Urothelium cell line (cell line): ENCODE results near the gene PATE4.
"Not testable (repeated sequence)": the region's sequence is repeated elsewhere in the genome, so short reads cannot be mapped to it uniquely, and the experiment has no call there.

Source experiments
- DNase-seq: peaks from one replicate; pipeline ENCODE4 v3.0.0; 2011; ENCODE audit warnings: low spot score, mixed read lengths
- FAIRE-seq: peaks from 2 replicates; lab custom pipeline; 2011; peaks lifted over from hg19 to GRCh38; lab: Jason Lieb, UNC

Gene PATE4, protein sequence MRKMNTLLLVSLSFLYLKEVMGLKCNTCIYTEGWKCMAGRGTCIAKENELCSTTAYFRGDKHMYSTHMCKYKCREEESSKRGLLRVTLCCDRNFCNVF

DNA sequence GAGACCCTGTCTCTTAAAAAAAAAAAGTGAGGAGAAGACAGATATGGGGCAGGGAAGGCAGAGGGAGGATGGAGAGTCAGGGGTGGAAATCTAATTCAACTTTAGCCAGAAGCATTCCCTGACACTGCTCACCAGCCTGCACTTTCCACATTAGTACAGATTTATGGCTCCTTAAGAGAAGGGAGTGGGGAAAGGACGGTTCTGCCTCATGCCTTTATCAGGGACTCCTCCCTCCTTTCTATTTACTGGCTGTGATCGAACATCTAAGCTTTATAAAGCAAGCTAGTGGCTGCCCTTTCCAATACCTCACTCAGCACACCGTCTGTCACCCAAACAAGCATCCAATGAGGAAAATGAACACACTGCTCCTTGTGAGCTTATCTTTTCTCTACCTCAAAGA lies at the start of gene PATE4:
Gene PATE4, plus strand, starts transcription at position 301 of the 400 bp plus-strand sequence. Its CDS starts 44 bp downstream, at position 345.
- DNase-seq (no peak), FAIRE-seq (no peak)

DNA sequence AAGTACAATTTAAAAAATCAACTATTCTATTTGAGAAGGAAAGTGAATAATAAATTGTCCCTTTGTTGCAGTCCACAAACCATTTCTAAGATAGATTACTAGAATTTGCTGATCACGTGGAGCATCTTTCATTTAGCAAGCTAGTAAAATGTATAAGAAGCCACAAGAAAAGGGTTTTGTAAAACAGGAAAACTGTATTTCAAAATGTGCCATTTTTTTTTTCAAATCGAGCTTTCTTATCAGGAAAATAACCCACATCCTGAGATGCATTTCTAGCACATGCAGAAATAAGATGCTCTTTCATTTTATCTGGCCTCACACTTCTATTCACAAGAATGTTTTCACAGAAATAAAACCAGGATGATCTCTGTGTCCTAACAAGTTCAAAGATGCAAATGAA lies 48.4 kb upstream of the PATE4 start:
- no peak for FAIRE-seq

GRCh38 chr11:125787827-125788226 lies 45.3 kb upstream of the PATE4 start, which contains the start of gene PATE3:
PATE3 (plus strand) TSS chr11:125788127; CDS start chr11:125788152, 25 bp downstream.
- no peak for DNase-seq
- FAIRE-seq: no peak

More for the DNA sequence above, 48.4 kb upstream of the PATE4 start:
- DNase-seq: no peak

- FAIRE-seq: no peak
- DNase-seq: no peak
Measured at GRCh38 chr11:125790825-125791224, 42.3 kb upstream of the PATE4 start.

DNA sequence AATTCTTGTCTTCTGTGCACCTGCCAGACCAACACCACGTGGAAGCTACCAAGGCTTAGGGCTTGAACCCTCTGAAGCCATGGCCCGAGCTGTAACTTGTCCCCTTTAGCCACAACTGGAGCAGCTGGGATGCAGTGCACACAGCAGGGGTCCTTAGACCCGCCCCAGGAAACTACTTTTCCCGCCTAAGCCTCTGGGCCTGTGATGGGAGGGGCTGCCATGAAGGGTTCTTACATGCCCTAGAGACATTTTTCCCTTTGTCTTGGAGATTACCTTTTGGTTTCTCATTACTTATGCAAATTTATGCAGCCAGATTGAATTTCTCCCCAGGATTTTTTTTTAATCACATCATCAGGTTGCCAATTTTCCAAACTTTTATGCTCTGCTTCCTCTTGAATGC lies 35.5 kb upstream of the PATE4 start:
- FAIRE-seq: no peak
- DNase-seq: no peak

GRCh38 chr11:125799808-125800207 lies 33.3 kb upstream of the PATE4 start:
- DNase-seq (no peak), FAIRE-seq (no peak)

DNA sequence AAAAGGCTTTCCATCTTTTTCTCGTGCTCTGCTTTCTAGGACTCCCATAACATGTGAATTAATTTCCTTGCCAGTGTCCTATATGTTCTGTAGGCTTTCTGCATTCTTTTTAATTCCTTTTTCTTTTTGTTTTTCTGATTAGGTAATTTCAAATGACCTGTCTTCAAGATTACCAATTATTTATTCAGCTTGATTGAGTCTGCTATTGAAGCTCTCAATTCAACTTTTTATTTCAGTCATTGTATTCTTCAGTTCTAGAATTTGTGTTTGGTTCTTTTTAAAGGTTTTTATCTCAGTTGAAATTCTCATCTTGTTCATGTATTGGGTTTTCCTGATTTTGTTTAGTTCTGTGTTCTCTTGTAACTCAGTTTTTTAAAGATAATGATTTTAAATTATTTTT lies 30.7 kb upstream of the PATE4 start:
- FAIRE-seq (no peak), DNase-seq (no peak)

- DNase-seq (no peak), FAIRE-seq (no peak)
Measured at GRCh38 chr11:125807909-125808308, 25.2 kb upstream of the PATE4 start.

GRCh38 chr11:125835748-125836147 lies 2.6 kb downstream of the PATE4 start:
- no peak for FAIRE-seq
- DNase-seq: no peak

GRCh38 chr11:125842321-125842948 lies 9.3 kb downstream of the PATE4 start:
- no peak for DNase-seq

GRCh38 chr11:125846188-125846587 lies 13.1 kb downstream of the PATE4 start:
- DNase-seq (no peak), FAIRE-seq (no peak)

More at GRCh38 chr11:125842321-125842948, 9.3 kb downstream of the PATE4 start:
- no peak for FAIRE-seq

DNA sequence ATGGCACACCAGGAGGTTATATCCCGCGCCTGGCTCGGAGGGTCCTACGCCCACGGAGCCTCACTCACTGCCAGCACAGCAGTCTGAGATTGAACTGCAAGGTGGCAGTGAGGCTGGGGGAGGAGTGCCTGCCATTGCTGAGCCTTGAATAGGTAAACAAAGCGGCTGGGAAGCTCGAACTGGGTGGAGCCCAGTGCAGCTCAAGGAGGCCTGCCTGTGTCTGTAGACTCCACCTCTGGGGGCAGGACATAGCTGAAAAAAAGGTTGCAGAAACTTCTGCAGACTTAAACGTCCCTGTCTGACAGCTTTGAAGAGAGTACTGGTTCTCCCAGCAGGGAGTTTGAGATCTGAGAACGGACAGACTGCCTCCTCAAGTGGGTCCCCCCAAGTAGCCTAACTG lies 24.6 kb downstream of the PATE4 start:
- FAIRE-seq, DNase-seq: not testable (repeated sequence)

DNA sequence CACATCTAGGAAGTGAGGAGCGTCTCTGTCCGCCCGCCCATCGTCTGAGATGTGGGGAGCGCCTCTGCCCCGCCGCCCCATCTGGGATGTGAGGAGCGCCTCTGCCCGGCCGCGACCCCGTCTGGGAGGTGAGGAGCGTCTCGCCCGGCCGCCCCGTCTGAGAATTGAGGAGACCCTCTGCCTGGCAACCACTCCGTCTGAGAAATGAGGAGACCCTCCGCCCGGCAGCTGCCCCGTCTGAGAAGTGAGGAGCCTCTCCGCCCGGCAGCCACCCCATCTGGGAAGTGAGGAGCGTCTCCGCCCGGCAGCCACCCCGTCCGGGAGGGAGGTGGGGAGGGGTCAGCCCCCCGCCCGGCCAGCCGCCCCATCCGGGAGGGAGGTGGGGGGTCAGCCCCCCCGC lies 29.7 kb downstream of the PATE4 start:
- not testable (repeated sequence) for DNase-seq, FAIRE-seq

- not testable (repeated sequence) for FAIRE-seq, DNase-seq
Measured at GRCh38 chr11:125865354-125865753, 32.2 kb downstream of the PATE4 start.

GRCh38 chr11:125869521-125869920 lies 36.4 kb downstream of the PATE4 start:
- no peak for FAIRE-seq
- no peak for DNase-seq

- FAIRE-seq (no peak), DNase-seq (peak; percentile 46)
Measured at GRCh38 chr11:125871391-125872137, 38.4 kb downstream of the PATE4 start.

- FAIRE-seq: no peak
- no peak for DNase-seq
Measured at GRCh38 chr11:125872138-125872491, 39.0 kb downstream of the PATE4 start.

DNA sequence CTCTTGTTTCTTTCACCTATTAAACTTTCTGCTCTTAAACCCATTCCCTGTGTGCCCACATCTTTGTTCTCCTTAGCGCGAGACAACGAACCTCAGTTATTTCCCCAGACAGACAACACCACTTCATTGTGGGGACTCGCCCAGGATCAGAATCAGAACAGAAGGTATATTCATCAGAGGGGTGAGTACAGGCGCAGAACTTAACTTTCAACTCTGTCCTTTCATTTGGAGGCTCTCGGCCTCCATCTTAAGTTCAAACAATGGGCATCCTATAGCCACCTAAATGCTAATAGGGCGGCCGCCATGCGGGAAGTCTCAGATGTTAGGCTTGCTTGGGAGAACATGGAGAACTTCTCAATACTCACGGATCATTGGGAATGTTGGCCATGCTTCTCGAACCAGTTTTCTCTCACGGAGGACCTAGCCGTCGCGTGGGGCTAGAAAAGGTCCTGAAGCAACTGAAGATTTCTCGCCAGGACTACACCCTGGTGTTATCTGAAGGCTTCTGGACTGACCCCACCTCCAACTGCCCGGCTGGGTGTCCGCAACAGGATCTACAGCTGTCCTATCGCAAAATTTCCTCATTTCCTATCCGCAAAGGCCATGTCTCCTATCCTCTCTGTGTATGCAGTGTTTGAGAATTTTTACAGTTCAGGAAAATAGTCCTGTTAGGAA lies 40.9 kb downstream of the PATE4 start:
- no peak for DNase-seq
- no peak for FAIRE-seq

- no peak for FAIRE-seq
- DNase-seq: peak; percentile 29
Measured at GRCh38 chr11:125874556-125875124, 41.5 kb downstream of the PATE4 start.

DNA sequence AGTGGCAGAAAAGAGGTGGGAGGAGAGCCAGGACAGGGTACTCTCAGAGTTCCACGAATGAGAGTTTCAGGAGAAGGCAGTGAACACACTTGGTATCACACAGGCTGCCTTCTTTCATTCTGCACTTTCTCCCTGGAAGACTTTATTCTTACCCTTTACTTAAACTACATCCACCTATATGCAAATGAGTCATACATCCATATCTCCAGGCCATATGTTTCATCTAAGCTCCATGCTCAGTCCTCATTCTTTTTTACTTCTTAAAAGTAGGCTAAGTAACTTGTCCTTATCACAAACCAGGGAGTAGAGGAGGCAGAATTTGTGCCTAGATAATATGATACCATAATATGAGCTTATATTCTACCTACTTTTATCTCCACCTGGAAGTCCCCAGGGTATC lies 48.2 kb downstream of the PATE4 start:
- FAIRE-seq (no peak), DNase-seq (no peak)

DNA sequence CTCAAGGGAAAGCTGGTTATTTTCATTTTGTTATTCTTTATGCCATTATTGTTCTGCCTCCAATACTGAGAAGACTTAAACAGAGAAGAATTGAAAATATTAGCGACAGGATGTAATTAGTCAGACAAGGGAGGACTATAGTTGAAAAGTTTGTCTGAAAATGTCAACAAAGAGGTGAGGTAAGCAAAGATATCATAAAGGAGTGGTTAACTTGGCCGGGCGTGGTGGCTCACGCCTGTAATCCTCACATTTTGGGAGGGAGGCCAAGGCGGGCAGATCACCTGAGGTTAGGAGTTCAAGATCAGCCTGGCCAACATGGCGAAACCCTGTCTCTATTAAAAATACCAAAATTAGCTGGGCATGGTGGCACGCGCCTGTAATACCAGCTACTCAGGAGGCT lies 50.3 kb downstream of the PATE4 start:
- DNase-seq: no peak
- no peak for FAIRE-seq
